ENCODE data around the gene NGDN.
"Not testable (repeated sequence)": the region's sequence is repeated elsewhere in the genome, so short reads cannot be mapped to it uniquely, and the experiment has no call there.

Gene NGDN

DNA sequence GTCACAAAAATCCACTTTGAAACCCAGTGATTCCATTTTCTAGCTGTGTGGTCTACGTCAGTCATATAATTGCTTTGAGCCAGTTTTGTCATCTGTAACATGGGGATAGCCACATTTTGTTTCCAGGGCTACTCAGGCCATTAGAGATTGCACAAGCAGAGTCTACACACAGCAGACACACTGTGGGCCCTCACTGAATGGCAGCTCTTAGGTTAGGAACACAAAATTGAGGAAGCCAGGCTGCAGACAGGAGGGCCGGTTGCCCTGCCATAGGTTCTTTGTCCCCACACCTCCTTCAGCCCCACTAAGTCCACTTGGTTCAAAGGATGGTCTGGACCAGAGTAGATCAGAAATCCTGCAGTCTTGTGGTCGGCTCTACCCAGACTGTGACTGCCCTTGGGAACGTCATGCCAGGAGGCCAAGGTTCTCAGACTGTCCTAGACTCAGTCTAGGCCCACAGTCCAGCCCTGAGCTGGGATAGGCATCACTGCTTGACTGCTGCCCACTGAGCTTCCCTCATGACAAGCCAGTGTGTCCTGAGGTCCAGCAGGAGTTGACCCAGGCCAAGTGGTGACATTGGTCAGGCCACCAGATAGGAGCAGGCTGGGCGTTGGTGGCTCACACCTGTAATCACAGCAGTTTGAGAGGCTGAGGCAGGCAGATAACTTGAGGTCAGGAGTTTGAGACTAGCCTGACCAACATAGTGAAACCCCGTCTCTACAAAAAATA lies 30.2 kb upstream of the NGDN start:
- no peak for DNase-seq

DNA sequence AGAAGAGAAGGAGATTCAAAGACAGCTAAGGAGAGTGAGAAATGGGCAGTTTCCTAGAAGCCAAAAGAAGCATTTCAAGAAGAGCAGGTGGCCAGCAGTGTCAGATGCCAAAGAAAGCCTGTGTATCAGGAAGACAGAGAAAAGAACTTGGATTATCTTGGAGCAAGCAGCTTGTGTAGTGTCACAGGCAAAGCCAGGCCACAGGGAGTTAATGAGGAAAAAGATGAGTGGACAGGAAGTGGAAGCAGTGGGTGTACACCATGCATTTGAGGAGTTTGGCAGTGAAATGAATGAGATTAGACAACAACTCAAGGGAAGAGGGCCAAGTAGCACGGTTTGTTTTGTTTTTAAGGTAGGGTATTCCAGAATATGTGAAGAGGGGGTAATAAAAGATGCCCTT lies 28.4 kb upstream of the NGDN start:
- DNase-seq = no peak

DNA sequence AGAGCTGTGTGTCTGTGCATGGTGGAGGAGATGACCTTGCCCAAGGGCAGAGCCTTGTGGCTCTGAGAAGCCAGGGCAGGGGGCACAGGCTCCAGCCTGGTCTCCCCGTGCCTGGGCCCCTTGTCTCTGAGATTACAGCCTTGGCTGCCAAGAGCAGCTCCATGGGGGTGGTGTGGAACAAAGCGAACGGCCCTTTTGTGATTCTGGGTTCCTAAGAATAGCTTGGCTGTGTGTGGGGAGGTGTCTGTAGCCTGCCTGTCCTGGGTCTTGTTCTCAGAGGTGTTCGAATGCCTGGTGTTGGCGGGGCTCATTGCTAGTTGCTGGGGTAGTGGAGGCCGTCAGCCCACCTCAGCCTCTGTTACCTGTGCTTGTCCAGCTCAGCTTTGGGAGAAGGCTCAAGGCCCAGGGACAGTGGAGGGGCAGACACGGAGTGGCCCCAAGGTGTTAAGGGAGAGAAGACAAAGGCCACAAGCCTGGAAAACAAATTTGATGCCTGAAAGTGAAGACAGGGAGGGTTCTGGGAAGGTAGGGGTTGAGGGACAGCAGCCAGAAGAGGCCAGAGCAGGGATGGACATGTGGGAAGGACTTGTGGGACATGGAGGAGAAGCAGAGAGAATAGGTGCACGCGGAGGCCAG lies 26.7 kb upstream of the NGDN start:
- no peak for DNase-seq

DNA sequence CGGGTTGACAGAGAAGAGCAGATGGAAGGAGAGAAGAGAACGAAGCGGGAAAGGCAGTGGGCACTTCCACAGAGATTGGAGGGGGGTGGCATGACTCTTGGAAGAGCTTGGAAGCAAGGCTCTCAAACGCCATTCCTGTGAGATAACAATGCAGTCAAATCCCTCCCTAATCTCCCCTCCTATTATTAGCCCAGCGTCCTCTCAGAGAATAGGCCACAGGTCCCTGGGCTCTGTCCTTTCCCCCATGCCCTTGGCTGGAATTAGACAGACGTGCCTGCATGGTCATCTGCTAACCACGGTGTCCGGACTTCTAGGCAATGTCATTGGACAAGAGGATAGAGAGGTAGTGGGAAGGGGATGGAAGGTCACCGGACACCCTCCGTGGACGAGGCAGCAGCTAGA lies 26.1 kb upstream of the NGDN start:
- no peak for DNase-seq

DNA sequence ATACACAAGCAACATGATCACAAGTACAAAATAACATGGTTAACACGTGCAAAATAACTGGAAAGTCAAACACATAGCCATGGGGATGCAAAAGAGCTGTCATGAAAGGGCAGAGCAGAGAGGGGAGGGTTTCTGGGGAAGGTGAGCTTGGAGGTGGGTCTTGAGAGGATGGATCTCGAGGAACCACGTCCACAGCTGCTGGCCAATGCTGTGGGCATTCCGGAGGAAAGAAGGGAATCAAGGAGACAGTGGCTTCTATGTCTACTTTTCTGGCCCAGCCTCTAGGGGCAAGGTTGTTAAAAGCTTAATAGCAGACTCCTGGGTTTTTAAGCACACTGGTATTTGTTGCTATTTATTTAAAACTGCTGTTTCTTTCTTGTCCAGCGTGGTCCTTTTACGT lies 25.6 kb upstream of the NGDN start:
- no peak for DNase-seq

DNA sequence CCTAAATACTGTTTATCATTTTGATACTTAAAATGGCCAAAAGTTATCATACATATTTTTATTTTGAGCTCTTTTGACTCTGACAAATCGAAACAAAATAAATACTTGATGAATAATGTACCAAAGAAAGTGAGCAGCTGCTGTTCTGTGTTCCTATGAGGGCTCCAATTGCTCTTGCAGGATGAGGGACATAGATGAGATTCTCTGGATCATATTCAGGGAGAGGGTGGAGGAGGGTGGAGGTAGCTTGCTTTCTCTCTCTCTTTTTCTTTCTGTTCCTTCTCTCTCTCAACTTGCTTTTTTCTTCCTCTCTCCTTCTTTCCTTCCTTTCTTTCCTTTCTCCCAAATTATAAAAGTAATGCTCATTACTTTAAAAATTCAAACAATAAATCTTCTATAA lies 25.2 kb upstream of the NGDN start:
- DNase-seq = no peak

DNA sequence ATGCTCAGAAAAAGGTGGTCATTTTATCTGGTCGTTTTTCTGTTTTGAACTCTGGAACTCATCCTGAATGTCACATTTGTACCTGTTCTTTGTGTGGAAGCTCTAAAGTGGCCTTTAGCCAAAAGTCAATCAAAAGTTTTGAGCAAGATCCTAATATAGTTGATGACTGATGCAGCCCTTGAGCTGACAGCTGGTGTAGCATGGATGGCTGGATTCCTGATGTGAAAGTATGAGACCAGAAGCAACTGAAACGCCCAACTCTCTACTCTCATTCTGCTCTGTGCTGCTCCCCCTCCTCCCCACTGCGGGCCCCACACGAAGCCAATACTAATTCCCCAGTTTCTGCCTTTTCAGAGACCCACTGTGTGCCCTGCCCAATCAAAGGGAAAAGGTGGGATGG lies 23.7 kb upstream of the NGDN start:
- no peak for DNase-seq

DNA sequence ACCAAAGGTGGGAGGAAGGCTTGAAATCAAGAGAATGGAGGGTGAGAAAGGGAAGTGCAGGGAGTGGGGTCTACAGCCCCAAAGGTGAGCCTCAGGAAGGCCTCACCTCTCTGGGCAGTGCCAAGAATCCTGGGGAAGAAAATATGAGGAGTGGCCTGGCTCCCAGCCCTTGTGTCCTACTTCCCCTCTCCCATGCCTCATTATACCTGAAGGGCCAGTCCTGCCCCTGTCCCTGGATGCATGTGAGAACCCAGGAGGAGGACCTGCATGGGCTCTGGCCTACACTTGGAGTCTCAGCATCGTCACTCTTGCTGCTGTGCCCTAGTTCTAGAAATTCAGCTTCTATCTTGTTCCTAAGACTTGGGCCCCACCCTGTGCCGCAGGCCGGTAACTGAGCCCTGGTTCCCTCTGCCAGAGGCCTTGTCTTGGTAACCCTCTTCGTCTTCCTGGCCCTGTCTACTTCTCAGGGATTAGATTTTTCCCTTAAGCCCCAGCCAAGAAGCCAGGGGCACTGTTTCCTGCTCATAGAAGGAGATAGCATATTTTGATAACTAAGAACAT lies 23.1 kb upstream of the NGDN start:
- no peak for DNase-seq

DNA sequence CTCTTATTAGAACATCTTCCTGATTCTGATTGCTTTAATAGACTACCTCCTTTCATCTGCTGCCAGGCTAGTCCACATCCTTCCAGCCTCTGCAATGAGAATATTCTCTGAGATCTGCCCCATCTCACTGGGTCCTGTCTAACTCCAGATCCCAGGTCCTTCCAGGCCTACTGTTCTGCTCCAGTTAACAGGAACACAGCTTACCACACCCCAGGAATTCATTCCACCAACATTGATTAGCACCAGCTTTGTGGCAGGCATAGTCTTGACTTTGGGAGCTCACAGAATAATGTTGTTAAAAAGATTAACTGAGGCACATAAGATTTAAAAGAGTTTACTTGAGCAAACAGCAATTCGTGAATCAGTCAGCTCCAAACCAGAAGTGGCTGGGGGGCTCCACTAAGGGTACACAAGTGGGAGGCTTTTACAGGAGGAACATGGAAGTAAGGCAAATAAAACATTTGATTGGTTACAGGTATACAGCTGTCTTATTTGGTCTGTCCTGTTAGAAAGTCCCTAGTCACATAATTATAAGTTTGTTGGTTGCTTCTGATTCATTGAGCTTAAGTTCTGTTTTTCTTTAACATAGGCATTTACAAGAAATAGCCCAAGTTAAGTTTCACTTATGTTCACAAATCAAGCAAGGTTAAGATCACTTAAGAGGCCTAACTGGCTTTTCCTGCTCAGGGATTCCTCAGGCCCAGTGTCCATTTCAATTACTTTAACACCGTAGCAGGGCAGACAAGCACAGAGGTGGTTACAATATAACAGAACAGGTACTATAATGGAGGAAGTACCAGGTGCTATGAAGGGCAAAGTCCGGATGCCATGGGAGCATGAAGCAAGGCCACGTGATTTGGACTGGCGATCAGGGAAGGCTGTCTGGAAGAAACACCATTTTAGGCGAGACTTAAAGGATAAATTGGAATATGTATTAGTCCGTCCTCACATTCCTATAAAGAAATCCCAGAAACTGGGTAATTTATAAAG lies 21.8 kb upstream of the NGDN start:
- no peak for DNase-seq

DNA sequence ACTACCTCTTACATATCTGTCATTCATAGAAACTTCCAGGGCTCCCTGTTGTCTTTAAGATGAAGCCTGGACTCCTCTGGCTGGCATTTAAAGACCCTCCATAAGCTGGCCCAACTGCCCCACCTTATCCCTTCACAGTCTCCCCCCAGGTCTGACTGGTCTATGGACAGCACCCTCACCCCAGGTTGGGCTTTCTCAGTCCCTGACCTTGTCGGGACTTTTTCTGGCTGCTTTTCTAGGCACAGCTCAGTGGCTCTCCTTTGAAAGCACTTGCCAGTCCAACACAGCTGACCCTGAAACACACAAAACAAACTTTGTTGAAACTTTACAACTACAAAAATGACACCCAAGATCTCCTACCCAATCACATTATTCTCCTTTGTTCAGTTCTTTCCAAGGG lies 20.2 kb upstream of the NGDN start:
- DNase-seq = no peak

DNA sequence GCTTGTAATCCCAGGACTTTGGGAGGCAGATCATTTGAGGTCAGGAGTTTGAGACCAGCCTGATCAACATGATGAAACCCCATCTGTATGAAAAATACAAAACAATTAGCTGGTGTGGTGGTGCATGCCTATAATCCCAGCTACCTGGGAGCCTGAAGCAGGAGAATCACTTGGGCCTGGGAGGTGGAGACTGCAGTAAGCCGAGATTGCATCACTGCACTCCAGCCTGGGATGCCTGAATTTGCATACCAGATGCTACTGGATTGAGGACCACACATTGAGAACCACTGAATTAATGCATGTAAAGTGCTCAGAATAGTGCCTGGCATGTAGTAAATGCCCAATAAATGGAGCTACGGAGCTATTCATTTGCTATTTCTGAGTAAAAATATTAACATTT lies 19.1 kb upstream of the NGDN start:
- no peak for DNase-seq

DNA sequence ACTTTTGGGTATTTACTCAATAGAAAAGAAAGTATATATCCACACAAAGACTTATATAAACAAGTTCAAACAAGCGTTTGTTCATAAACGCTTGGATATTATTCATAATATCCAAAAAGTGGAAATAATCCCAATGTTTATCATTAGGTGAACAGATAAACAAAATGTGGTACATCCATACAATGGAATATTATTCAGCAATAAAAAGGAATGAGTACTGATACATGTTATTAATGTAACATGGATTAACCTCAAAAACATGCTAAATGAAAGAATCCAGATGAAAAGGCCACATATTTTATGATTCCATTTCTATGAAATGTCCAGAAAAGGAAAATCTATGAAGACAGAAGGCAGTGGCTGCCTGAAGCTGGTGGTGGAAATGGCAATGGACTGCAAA lies 17.3 kb upstream of the NGDN start:
- DNase-seq = no peak

DNA sequence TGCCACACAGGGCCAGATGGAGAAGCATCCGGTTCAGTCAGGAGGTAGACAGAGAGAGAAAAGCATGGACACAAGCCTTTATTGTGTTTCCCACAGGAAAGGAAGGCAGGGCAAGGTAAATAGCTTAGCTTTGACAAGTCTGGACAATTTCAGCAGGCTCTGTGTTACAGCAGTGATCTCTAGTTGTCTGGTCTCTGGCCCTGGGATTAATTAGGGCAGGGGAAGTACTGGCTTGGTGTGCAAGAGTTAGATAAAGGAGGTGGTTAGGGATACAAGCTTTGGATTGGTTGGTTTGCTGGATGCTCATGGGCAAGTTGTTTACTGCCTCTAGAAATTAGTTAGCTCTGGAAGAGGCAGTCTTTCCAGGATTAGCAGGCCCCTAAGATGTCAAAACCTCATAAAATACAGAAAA lies 15.1 kb upstream of the NGDN start:
- DNase-seq = no peak

DNA sequence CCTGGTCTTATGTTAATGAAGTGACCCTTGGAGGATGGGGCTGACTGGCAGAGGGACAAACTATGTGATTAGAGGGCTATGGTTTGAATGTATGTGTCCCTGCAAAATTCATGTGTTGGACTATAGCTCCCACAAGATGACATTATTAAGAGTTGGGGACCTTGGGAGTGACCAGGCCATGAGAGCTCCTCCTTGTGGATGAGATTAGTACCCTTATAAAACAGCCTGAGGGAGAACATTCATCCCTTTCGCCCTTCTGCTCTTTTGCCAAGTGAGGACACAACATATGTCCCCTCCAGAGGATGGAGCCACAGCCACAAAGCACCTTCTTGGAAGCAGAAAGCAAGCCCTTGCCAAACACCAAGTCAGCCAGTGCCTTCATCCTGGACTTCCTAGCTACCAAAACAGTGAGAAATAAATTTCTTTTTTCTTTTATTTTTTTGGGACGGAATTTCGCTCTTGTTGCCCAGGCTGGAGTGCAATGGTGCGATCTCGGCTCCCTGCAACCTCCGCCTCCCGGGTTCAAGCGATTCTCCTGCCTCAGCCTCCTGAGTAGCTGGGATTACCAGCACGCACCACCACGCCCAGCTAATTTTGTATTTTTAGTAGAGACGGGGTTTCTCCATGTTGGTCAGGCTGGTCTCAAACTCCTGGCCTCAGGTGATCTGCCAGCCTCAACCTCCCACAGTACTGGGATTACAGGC lies 12.5 kb upstream of the NGDN start:
- DNase-seq = not testable (repeated sequence)

DNA sequence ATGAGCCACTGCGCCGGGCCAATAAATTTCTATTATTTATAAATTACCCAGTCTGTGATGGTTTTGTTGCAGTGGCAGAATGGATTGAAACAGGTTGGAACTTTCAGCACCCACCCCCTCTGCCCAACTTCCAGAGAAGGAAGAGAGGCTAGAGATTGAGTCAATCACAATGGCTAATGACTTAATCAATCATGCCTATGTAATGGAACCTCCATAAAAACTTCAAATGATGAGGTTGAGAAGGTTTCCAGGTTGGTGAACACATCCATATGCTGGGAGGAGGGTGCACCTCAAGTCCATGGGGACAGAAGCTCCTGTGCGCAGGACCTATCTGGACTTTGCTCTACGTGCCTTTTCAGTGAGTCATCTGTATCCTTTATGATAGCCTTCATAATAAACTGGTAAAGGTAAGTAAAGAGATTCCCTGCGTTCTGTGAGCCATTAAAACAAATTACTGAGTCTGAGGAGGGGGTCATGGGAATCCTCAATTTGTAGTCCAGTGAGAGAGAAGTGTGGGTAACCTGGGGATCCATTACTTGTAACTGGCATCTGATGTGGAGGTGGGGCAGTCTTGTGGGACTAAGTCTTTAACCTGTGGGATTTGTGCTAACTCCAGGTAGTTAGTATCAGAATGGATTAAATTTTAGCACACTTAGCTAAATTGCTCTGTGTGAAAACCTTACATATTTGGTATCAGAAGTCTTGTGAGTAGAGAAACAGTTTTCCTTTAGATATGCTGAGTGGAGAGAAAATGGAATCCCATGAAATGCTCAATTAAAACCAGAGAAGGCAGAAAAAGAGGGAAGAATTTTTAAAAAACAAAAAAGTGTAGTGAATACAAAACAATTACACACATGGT lies 11.7 kb upstream of the NGDN start:
- DNase-seq = no peak

DNA sequence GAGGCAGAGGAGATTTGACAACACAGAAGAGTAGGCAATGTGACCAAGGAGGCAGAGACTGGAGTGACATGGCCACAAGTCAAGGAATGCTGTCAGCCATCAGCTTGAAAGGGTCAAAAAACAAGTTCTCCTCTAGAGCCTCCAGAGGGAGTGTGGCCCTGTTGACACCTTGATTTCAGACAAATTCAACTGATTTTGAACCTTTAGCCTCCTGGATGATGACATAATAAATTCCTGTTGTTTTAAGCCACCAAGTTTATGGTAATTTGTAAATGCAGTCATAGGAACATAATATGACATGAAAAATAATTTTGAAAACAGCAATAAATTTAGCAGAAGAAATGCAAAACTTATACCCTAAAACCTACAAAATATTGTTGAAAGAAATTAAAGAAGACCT lies 8.5 kb upstream of the NGDN start:
- no peak for DNase-seq

DNA sequence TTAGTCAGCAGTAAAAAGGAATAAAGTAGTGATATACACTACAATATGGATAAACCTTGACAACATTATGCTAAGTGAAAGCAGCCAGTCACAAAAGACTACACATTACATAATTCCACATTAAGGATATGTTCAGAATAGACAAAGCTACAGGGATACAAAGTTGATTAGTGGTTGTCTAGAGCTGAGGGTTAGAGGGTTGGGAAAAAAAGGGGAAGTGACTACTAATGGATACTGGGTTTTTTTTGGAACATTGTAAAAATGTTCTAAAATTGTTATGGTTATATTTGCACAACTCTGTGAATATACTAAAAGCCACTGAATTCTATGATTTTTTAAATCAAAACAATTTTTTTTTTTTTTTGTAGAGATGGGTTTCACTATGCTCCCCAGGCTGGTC lies 4.8 kb upstream of the NGDN start:
- DNase-seq = no peak

DNA sequence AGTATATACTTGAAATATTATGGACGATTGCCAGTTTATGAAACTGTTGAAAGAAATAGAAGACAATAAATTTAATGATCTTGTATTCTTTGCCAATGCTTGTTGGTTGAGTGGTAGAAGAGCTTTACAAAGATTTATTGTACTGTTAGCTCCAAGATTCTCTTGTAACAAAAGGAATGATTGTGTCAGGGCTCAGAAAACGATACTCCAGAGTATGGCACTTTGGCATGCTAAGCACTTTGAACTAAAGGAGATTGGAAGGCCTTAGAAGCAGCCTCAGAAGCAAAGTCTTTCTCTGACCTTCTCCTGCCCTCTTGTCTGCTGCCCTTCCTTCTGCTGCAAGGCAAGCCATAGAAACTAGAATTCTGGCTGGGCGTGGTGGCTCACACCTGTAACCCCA lies 4.2 kb upstream of the NGDN start:
- DNase-seq = no peak

DNA sequence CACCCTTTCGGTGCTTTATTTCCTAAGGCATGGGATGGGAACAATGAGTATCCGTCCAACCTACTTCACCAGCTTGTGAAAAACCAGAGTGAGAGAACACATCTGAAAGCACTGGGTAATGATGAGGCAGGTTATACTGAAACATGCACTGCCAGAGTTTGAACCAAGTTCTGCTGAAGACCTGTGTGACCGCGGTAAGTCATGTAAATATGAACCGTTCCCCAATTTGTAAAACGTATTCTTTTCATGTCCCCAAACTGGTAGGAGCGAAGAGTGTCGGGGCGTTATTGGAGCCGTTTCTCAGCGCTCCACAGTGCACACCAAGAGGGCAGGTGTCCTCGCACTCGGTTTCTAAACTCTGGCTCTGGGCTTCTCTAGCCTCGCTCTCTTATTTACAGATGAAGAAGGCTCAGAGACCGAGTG lies 788 bp upstream of the NGDN start:
- DNase-seq = no peak

DNA sequence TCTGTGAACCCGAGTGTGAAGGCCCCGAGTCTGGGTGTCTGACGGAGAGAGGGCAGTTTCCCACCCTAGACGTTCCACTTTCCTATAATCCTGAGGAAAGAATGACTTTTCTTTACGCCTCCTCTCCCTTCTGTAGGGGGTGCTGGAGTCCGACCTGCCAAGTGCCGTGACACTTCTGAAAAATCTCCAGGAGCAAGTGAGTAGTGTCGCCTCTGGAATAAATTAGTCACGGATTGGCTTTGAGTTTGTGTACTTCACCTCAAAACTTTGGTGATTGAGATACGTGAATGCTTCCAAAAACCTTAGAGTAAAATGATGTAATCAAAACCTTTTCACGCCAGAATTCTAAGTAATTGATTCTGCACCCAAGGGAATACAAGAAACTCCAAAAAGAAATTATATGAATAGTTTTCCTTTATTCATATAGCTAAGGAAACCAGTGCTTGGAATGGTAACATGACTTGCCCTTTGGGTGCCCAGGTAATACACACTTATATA lies 452 bp downstream of the NGDN start:
- no peak for DNase-seq

DNA sequence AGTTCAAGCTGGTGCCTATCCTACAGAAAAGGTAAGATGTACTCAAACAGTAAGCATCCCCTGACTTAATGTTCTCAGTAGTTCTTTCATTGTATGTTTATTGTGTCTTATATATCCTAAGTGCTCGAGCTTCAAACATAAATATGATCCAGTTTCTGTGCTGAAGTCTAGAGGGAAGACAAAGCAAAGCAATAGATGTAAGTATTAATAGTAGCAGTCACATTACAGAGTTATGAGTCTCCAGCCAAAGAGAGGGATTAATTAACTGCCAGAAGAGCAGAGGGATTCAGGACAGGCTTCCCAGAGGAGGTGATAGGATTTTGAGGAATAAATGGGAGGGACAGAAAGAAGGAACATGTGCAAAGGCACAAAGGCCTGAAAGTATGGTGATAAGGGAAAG lies 1.4 kb downstream of the NGDN start:
- no peak for DNase-seq

Data from activated CD8-positive, alpha-beta memory T cell treated with anti-CD3 and anti-CD28 coated beads, Interleukin-2, amount 50 U/mL, for 4 hours (primary cell).